HG03575 (cell line): Measurements from ENCODE around the gene NLRP14.

Experiments used
- ATAC-seq: cut with Tn5 transposase; IDR thresholded peaks from one replicate; pipeline ENCODE4 v1.9.1; 2021; ENCODE audit not compliant: unreplicated experiment, insufficient number of reproducible peaks, low FRiP score; ENCODE audit errors: extremely low read depth

Gene NLRP14, protein sequence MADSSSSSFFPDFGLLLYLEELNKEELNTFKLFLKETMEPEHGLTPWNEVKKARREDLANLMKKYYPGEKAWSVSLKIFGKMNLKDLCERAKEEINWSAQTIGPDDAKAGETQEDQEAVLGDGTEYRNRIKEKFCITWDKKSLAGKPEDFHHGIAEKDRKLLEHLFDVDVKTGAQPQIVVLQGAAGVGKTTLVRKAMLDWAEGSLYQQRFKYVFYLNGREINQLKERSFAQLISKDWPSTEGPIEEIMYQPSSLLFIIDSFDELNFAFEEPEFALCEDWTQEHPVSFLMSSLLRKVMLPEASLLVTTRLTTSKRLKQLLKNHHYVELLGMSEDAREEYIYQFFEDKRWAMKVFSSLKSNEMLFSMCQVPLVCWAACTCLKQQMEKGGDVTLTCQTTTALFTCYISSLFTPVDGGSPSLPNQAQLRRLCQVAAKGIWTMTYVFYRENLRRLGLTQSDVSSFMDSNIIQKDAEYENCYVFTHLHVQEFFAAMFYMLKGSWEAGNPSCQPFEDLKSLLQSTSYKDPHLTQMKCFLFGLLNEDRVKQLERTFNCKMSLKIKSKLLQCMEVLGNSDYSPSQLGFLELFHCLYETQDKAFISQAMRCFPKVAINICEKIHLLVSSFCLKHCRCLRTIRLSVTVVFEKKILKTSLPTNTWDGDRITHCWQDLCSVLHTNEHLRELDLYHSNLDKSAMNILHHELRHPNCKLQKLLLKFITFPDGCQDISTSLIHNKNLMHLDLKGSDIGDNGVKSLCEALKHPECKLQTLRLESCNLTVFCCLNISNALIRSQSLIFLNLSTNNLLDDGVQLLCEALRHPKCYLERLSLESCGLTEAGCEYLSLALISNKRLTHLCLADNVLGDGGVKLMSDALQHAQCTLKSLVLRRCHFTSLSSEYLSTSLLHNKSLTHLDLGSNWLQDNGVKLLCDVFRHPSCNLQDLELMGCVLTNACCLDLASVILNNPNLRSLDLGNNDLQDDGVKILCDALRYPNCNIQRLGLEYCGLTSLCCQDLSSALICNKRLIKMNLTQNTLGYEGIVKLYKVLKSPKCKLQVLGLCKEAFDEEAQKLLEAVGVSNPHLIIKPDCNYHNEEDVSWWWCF

DNA sequence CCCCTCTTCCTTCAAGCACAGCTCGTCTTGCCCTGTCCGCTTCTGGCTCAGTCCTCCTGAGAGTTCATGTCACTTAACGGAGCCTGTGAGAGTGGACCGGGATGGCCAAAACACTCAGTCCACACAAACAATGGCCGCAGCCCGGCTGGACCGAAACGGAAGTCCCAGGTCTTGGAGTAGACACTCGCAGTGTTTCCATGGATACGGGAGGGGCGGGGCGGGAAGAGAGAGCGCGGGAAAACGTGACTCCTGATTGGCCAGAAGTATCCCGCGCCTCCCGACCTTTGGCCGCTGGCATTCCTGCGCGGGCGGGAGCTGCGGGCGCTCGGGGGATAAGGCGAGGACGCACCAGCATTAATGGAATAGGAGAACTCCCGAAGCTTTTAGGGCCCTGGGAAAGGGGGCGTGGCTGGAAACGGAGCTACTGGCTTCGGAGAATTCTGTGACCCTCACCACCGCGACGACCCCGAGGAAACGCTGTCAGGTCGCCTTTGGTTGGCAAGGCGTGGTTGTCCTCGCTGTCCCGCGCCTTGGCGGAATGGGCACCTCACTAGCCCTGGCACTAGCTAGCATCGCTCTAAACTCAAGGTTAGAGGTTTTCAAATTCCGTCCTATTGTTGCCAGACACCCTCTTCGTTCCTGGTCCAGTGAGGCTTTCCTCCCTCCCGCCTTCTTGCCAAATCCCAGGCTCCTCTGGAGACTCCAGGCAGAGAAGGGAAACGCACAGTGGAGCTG is at the start of gene NLRP14, which contains the start of gene ZNF214:
TSS of gene NLRP14 (plus strand) at position 297 of the 735 bp plus-strand sequence. CDS start 18,108 bp downstream, outside the sequence.
TSS of gene ZNF214 (minus strand) at position 164 of the 735 bp plus-strand sequence. CDS start 17,511 bp downstream, outside the sequence.
- no peak for ATAC-seq

DNA sequence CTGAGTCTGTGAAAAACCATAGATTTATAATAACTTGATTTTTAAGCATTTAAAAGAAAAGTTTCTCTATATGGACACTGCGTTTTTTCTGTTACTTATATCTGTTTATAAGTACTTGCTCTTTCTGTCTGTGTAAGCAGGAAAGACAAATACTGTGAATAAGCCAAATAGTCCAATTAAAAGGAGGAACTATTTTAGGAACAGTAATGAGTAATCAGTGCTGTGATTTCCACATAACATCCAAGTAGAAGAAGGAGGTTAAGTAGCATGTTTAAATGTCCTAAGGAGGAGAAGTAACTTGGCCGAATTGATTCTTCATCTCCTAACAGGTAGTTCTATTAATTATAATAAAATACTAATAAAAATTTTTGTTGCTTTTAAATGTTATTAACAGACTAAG is 40.9 kb upstream of the NLRP14 start:
- ATAC-seq, result no peak

DNA sequence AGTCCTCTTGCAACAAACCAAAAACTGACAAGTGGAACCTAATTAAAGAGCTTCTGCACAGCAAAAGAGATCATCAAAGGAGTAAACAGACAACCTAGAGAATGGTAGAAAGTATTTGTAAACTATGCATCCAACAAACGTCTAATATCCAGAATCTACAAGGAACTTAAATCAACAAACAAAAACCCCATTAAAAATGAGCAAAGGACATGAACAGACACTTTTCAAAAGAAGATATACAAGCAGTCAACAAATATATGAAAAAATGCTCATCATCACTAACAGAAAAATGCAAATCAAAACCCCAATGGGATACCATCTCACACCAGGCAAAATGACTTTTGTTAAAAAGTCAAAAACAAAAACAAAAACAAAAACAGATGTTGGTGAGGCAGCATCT is 33.8 kb upstream of the NLRP14 start:
- no peak for ATAC-seq

DNA sequence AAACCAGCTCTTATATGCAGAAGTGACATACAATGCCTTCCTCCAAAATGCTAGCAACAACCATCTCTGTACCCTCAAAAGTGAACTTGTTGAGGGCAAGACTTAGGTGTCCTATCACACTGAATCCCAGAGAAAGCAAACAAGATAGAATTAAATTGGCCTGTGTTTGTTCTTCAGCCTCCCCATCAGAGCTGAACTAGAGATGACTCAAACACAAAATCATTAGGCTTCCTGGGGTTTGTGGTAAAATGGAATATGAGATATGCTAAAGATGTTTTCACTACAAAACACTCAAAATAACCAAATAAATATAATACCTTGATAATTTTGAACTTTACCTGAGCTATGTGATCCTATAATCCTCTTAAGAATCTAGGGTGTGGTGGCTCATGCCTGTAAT is 31.8 kb upstream of the NLRP14 start:
- ATAC-seq, result no peak

DNA sequence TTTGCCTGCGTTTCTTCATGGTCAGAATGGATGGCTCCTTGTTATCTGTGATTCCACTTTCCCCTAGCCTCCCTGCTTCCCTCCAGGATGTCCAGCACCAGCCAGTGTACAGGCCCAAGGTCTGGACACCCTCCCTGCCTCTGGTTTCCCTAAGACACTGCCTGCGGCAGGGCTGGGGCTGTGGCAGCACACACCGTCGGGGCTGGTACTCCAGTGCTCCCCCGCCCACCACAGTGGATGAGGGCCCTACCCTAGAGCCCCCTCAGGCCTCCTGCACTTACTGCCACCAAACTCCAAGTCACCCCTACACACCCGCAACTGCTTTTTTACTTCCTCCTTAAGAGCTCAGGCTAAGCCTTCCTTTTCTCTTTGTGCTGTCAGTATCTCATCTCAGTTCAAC is 29.1 kb upstream of the NLRP14 start:
- no peak for ATAC-seq

DNA sequence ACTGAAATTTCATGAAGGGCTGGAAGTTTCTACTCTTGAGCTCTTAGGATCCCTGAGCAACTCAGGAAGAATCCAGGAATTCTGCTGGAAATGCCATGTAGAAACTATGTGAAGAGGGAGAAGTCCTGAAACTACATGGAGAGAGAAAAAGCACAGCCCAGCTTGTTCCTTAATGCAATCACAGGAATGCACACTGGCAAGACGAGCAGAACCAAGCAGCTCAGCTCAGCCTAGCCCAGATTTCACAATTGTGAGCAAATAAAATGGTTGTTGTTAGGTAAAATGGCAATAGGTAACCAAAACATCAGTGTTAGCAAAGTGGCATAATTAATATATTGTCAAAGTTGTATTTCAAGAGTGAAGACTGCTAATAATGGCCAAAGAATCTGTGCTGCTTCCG is 28.3 kb upstream of the NLRP14 start:
- no peak for ATAC-seq

DNA sequence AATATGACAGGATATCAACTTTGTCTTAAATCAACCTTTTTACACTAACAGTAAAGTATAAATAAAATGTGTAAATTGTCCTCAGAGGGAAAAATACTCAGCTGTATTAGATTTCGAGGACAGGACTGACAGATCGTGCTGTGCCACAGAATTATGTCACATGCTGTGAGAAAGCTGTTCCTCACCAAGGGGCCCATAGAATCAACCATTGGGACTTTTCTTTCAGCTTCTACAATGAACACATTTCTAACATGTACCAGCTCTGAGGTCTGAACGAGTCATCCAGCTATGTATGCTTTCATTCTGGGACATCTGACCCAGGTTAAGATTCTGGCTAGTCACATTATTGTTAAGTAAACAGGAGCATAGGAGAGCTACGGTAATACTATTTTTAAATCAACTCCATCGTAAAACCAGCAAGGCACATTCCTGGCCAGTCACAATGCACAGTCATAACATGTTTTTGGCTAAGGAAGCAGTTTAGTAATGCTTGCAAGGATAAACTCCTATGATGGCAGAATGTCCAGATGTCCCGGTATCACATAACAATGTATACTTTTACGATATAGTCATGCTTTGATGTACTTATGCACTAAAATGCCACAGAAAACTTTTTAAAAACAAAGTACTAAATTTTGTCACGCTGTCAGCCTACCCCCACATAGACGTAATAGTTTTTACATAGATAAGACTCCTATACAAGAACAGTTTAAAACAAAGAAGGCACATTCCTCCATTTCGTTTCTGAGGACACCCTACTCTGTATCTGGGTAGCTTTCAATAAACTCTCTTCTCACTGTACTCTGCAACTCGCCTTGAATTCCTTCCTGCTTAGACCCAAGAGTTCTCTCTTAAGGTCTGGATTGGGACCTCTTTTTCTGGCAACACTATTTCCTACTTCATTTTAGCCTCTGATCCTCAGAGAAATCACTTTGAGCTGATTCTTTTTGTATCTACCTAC is 27.5 kb upstream of the NLRP14 start:
- no peak for ATAC-seq

DNA sequence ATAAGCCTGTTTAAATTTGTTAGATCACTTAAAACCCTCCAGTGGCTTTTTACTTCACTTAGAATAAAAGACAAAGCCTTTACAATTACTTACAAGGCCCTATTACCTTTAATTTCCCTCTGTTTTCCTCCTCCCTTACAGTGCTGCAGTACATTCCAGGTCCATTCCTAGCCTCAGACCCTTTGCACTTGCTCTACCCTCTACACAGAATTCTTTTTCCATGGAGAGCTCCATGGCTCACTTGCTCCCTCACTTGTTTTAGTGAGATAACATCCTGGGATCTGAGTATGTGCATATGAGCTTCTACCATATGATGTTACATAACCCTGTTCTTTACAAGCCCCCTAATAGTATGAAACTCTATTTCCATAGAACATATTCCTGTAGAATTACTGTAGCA is 24.6 kb upstream of the NLRP14 start:
- ATAC-seq, result no peak

DNA sequence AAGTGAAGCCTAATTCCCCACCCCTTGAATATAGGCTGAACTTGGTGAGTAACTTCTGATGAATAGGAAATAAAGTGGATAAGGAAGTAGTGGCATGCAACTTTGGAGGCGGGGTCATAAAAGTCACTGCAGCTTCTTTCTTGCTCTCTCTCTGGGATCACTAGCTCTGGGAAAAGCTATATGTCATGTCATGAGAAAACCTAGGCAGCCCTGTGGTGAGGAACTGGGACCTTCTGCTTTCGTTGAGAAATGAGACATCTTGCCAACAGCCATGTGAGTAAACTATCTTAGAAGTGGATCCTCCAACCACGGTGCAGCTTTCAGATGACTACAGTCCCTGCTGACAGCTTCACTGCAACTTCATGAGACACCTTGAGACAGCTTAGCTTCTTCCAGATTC is 15.8 kb upstream of the NLRP14 start:
- ATAC-seq, result no peak

DNA sequence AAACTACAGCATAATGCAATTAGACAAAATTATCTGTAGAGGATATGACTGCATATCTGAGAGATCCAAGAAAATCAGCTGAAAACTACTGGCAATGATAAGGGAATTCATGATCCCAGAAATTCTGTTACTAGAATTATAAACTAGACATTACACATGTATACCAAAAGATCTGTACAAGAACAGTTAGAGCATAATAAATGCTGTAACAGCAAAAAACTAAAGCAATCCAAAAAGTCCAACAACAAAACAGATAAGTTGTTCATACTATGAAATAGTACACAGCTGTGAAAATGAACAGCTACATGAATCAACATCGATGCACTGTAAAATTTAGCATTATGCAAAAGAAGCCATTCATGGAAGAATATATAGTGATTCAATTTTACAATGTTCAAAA is 6.2 kb upstream of the NLRP14 start:
- ATAC-seq, result no peak

DNA sequence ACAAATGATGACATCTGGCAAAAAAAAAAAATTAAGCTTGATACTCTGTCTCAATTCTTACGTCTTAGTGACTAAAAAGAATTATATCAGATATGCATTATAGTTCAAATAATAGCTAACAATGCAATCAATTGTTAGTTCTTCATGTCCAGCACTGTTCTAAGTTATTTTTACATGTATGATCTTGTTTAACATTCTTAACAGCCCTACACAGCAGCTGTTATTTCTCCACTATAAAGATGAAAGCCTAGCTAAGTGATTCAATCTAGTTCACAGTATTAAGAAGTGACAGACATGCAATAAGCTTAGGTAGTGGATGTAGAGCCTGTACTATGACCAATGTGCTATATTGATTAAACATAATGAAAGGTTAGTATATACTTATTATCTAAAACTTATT is 4.3 kb upstream of the NLRP14 start:
- ATAC-seq, result no peak

DNA sequence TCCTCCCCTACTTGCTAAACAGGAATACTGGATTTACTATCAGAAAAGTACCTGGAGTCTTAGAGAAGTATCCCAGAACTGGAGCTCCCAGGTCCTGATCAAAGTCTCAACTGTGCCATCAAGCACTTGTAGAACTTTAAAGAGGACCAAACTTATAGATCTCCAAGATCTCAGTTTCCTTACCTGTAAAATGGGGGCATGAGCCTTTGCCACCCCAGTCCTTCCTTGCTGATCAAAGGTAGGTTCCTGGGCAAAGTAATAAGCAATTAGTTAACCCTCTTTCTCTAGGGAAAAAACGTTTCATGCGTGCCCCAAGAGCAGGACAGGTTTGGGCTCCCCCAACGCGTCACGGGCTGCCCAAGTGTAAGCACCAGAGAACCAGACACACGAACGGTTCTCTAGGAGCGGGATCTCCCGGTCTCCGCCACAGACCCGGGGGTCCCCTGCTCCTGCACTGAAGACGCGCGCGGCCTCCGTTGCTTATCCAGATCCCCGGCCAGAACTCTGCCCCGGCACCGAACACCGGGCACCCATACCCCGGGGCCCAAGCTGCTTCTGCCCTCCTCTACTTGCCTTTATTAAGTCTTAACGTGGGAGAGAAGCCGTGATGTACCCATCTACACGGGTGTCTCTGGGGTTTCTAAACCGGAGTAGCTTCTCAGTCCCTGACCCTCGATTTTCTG is 638 bp upstream of the NLRP14 start:
- no peak for ATAC-seq

DNA sequence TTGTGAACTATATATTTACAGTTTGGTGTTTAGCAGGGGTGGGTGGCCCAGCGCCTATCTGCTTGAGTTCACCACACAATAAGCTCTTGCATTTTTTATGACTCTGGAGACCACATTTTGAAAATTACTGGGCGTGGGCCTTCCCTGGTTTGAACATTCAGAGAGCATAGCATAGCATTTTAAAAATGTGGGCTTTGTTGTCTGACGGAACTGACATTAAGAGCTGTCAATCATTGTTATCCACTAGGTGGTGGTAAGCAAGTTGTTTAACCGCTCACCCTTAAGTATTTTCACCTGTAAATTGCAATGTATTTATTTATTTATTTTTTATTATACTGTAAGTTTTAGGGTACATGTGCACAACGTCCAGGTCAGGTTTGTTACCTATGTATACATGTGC is 1.0 kb downstream of the NLRP14 start:
- ATAC-seq, result no peak

DNA sequence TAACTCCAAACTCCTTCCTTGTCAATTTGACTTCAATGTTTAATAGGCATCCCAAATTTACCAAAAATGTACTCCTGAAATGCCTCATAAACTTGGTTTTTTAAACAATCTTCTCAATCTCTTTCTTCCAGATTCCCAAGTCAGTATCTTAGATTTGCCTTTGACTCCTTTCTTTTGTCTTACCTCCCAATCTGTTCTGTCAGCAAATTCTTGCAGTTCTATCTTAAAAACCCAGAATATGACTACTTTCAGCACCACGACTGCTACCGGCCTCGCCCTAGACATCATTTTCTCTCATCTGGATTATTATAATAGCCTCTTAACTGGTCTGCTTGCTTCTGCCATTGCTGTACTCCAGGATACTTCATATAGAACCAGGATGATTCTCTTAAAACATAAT is 7.9 kb downstream of the NLRP14 start:
- no peak for ATAC-seq

DNA sequence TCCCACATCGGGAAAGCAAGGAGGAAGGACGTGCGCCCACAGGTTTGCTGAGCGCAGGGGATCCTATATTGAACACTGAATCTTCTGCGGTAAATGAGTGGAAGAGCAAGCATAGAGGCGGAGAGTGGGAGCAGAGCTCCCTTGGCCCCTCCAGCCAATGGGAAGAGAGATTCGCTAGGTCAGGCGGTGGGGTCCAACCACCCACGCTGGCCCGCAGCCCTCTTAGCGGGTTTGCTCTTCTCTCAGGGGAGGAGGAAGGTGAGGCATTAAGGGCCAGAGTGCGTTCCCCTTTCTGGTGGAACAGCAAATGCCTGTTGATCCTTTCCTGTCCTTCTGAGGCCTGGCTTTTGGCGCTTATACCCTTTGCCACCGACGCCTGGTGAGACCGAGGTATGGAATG is 10.6 kb downstream of the NLRP14 start:
- no peak for ATAC-seq

DNA sequence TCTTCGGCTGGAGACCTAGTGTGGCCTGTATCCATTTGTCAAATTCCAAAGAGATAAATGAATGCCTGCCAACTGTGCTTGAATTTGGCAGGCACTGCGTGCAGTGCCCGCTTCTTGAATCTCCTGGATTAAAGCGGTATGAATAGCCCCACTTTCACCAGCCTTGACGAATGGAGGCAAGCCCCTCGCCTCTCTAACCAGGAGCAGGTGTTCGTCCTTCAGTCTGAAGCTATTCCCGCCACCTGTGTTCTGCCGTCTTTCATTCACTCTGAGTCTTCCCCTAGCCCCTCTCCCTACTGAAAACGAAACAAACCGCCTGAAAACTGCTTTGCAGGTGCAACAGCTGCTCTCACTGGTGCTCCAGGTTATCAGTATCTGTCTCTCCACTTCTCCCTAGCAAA is 11.2 kb downstream of the NLRP14 start:
- ATAC-seq, result no peak

DNA sequence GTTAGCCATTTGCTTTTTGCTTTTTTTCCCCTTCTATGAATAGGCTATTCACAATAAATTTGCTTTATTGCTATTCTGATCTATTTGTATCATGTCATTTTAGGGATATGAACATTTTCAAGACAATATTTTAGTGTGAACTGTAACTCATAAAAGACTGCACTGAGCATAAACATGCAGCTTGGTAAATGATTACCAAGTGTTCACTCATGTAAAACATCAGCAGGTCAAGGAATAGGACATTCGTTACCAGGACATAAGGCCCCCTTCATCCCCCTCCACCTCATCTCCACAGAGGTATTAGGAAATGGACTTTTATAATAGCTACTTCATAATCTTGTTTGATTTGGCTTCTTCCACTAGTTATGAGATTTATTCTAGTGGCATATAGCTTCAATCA is 12.4 kb downstream of the NLRP14 start:
- no peak for ATAC-seq
